Mucosa of descending colon (tissue), 3 donors: ENCODE results near the gene PDE3B. TPM values are rescaled to one million over a fixed set of nuclear protein-coding genes. Genes with fewer than 3 reads are reported as not detected.
"Not testable (repeated sequence)": the region's sequence is repeated elsewhere in the genome, so short reads cannot be mapped to it uniquely, and the experiment has no call there.

Experiments used
- ATAC-seq: fragments of 200-7000 bp; cut with Tn5 transposase; one replicate; pipeline ENCODE4 v1.9.1; 2020; ENCODE audit warnings: mild to moderate bottlenecking, moderate library complexity
- DNase-seq, 3 donors: peaks; one replicate each; pipeline ENCODE4 v3.0.0-alpha.2; 2020
- H3K36me3 ChIP-seq: fragments of 200-600 bp; one replicate; pipeline ENCODE4 v1.8.0; 2021; ENCODE audit warnings: low read depth, mild to moderate bottlenecking
- H3K4me1 ChIP-seq: fragments of 200-600 bp; one replicate; pipeline ENCODE4 v1.8.0; 2021; ENCODE audit warnings: low read depth, mild to moderate bottlenecking
- H3K4me3 ChIP-seq: fragments of 200-600 bp; one replicate; pipeline ENCODE4 v1.8.0; 2021; ENCODE audit warnings: mild to moderate bottlenecking
- H3K9me3 ChIP-seq: fragments of 200-600 bp; one replicate; pipeline ENCODE4 v1.8.0; 2021; ENCODE audit warnings: mild to moderate bottlenecking
- intact Hi-C, 2 donors: fragments of 100-400 bp; cut with DNase I in 1 of 2; cut with micrococcal nuclease in 1 of 2; formaldehyde crosslinking; loops; one replicate each; pipeline versions ENCODE4 v1.11.0 to v1.11.1; 2022; cut with DNase I, micrococcal nuclease
- total RNA-seq, 3 donors: library from RNA; stranded (reverse); fragmentation: NEBNext Ultra II Directional in 2 of 3; extraction: Animal tissue kit (Norgen Biotek cat#: 25700) in 2 of 3; gene quantifications; one replicate each; pipeline versions ENCODE4 v1.2.1 to v1.2.4, GENCODE V29; 2021 to 2023
- TF ChIP-seq, protein P1 (sequence below): fragments of 200-600 bp; IDR thresholded peaks from one replicate; pipeline ENCODE4 v1.8.0; 2022; ENCODE audit warnings: antibody characterized with exemption, mild to moderate bottlenecking
- donor health status: DM: no; HTN: no; CAD: no; lungs with moderate emphysema.
- donor health status: DM: no; HTN: no; CAD: no.
- donor health status: DM: no; HTN: yes; CAD: no.

PDE3B gene
- total RNA-seq, 3 donors from 2014 or later: 22.4 to 47.0 (median 25.9) TPM

DNA sequence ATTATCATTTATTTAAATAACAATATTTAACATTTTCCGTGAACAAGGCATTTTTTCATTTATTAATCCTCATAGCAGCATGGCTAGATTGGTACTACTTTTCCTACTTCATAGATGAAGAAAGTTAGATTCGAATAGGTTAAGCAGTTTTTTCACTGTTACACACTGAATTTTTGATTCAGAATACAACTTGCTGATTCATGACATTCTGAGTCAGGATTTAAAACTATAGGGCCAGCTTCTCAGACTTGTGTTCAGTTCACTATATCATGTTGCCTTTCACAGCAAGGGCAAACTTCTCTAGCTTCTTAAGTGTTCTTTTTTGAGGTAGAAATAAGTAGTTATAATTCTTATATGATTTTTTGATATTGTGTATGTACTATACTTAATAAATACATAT, 216.9 kb downstream of the PDE3B start:
- Histone ChIP-seq H3K4me1 (no peaks in the 10 kb centered on the region), H3K4me3 (no peak overlapping the region), H3K36me3 (no peaks in the 10 kb centered on the region), H3K9me3 (no peaks in the 10 kb centered on the region)
- intact Hi-C loops: no loop called here
- TF ChIP-seq, protein P1, sequence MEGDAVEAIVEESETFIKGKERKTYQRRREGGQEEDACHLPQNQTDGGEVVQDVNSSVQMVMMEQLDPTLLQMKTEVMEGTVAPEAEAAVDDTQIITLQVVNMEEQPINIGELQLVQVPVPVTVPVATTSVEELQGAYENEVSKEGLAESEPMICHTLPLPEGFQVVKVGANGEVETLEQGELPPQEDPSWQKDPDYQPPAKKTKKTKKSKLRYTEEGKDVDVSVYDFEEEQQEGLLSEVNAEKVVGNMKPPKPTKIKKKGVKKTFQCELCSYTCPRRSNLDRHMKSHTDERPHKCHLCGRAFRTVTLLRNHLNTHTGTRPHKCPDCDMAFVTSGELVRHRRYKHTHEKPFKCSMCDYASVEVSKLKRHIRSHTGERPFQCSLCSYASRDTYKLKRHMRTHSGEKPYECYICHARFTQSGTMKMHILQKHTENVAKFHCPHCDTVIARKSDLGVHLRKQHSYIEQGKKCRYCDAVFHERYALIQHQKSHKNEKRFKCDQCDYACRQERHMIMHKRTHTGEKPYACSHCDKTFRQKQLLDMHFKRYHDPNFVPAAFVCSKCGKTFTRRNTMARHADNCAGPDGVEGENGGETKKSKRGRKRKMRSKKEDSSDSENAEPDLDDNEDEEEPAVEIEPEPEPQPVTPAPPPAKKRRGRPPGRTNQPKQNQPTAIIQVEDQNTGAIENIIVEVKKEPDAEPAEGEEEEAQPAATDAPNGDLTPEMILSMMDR: no peak
- ATAC-seq (no peak), DNase-seq (no peak)

DNA sequence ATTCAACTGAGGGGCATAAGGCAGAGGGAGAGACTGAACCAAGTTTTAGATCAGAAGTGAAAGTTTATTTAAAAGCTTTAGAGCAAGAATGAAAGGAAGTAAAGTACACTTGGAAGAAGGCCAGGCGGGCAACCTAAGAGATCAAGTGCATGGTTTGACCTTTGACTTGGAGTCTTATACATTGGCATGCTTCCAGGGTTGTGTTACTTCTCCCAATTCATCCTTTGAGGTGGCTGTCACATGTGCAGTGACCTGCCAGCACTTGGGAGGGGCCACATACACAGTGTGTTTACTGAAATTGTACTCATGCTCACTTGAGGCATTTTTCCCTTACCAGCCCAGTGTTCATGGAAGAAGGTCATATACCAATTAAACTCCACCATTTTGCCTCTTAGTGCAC, 218.1 kb downstream of the PDE3B start:
- ATAC-seq (peak; percentile 99), DNase-seq (peak; percentile 69 to 90 (median 71))
- Histone ChIP-seq H3K4me3 (no peak overlapping the region), H3K4me1 (no peaks in the 10 kb centered on the region), H3K36me3 (no peaks in the 10 kb centered on the region), H3K9me3 (no peaks in the 10 kb centered on the region)
- intact Hi-C loops: no loop called here
- TF ChIP-seq, protein P1: no peak

DNA sequence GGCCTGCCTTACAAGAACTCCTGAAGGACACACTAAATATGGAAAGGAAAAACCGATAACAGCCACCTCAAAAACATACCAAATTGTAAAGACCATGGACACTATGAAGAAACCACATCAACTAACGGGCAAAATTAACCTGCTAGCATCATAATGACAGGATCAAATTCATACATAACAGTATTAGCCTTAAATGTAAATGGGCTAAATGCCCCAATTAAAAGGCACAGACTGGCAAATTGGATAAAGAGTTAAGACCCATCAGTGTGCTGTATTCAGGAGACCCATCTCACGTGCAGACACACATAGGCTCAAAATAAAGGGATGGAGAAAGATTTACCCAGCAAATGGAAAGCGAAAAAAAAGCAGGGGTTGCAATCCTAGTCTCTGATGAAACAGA, 220.2 kb downstream of the PDE3B start:
- H3K36me3 ChIP-seq, H3K9me3 ChIP-seq, H3K4me1 ChIP-seq, ATAC-seq, DNase-seq, H3K4me3 ChIP-seq, intact Hi-C loops: not testable (repeated sequence)

DNA sequence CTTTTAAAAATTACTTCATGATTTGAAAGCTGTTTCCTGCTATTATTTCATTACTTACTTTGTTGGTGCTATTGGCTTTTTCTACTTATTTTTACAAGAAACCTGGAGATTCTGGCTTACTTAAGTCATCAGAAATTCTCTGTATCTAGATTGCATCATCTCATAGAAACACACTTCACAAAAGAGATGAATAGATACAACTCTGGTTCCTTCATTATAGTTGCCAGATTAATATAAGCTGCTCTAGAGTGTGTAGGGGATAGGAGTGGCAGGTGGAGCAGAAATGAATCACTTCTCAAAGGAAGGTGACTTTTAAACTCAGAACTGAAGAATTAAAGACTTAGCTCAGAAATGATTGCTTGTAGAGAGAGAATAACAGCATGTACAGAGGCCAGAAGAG, 228.4 kb downstream of the PDE3B start:
- DNase-seq (no peak), ATAC-seq (no peak)
- H3K4me3 ChIP-seq: no peak overlapping the region
- no peaks in the 10 kb centered on the region for H3K9me3 ChIP-seq
- no peaks in the 10 kb centered on the region for H3K36me3 ChIP-seq
- intact Hi-C loops: no loop called here
- no peaks in the 10 kb centered on the region for H3K4me1 ChIP-seq
- TF ChIP-seq, protein P1: no peak

DNA sequence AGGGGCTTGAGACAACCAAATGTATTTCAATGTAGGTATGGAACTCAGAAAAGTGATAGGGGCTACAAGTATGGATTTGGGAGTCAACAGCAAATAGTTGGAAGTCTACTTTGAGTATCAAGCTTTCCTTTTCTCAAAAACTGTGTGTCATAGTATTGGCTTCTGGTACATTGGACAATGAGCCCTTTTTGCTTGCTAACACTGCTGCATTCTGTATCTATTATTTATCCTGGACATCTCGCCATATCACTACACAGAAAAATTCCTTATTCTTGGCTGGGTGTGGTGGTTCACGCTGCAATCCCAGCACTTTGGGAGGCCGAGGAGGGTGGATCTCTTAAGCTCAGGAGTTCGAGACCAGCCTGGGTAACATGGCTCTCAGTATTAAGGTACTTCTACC, 230.0 kb downstream of the PDE3B start:
- H3K4me1 ChIP-seq: no peaks in the 10 kb centered on the region
- ATAC-seq (no peak), DNase-seq (no peak)
- H3K4me3 ChIP-seq: no peak overlapping the region
- H3K9me3 ChIP-seq: no peaks in the 10 kb centered on the region
- H3K36me3 ChIP-seq: no peaks in the 10 kb centered on the region
- intact Hi-C loops: no loop called here
- TF ChIP-seq, protein P1: no peak

DNA sequence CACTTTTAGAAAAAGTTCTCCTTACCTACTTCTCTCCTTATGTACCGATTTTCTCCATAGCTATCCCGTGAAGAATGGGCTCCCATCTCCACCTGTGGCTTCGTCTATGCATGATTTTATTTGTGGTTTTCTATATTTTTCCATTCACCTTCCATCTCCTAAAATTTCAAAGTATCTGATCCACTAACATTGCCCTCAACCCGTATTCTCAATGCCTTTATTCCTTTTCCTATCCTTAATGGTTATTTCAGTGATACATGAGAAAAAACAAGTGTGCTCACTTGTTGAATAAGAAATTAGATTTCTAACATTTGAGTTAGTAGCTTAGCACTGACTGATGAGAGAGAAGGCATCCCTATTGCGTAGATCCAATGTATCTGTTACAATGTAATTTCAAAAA, 231.6 kb downstream of the PDE3B start:
- TF ChIP-seq, protein P1: no peak
- Histone ChIP-seq H3K4me1 (no peaks in the 10 kb centered on the region), H3K9me3 (no peaks in the 10 kb centered on the region), H3K36me3 (no peaks in the 10 kb centered on the region), H3K4me3 (no peak overlapping the region)
- intact Hi-C loops: no loop called here
- ATAC-seq: no peak
- no peak for DNase-seq
